ENCODE results near the gene DIPK1C.

- no peak for TF ChIP-seq PCBP1 (IDR thresholded peaks at IDR 0.05; ENCODE audit: low read depth, low read length, poor library complexity, severe bottlenecking)
- no peak for TF ChIP-seq ILF3 (IDR thresholded peaks at IDR 0.05; ENCODE audit: borderline replicate concordance)
- TF ChIP-seq ZBTB8A (IDR thresholded peaks at IDR 0.05; ENCODE audit: partially characterized antibody), result no peak
- no peak for TF ChIP-seq PHB (CRISPR knock-in tag; IDR thresholded peaks at IDR 0.05)
- no peak for TF ChIP-seq RNF2 (IDR thresholded peaks at IDR 0.05)
- no peak for TF ChIP-seq FOXK2 (conservative IDR thresholded peaks at IDR 0.05 in 1 of 2, IDR thresholded peaks at IDR 0.05 in 1 of 2; ENCODE audit: low read depth in 2 of 2)
- TF ChIP-seq RAD21 (CRISPR knock-in tag; conservative IDR thresholded peaks at IDR 0.05 in 1 of 2, IDR thresholded peaks at IDR 0.05 in 1 of 2), result no peak
- no peak for TF ChIP-seq BRD4 (IDR thresholded peaks at IDR 0.05)
- TF ChIP-seq POLR2A (conservative IDR thresholded peaks at IDR 0.05), result no peak
- TF ChIP-seq USF2 (CRISPR knock-in tag; IDR thresholded peaks at IDR 0.05), result no peak
- TF ChIP-seq ZNF766 (CRISPR knock-in tag; conservative IDR thresholded peaks at IDR 0.05), result no peak
Observed at GRCh38 chr18:74473976-74474640, 17.0 kb upstream of the DIPK1C start.
